Ovary (tissue), 3 donors: ENCODE data around the gene LGALS7.

ENCODE experiments used
- CTCF ChIP-seq, 3 donors: fragments of 450-650 bp in 2 of 3; fragments of 200-600 bp in 1 of 3; IDR thresholded peaks; one replicate each; pipeline versions ENCODE4 v1.5.1 to v1.8.0; 2016 to 2022; ENCODE audit warnings: antibody characterized with exemption in 3 of 3, mild to moderate bottlenecking in 1 of 3
- POLR2A ChIP-seq: fragments of 450-650 bp; IDR thresholded peaks from one replicate; pipeline ENCODE4 v1.6.1; 2017; ENCODE audit warnings: antibody characterized with exemption, mild to moderate bottlenecking, moderate library complexity
- donor health status: DM: no; HTN: no; CAD: no.

GRCh38 chr19:38721979-38722773 is 51.1 kb downstream of the LGALS7 start:
- TF ChIP-seq CTCF (IDR thresholded peaks at IDR 0.05): no peak
- no peak for TF ChIP-seq POLR2A
